ENCODE data around the gene RNLS. TPM values are rescaled to one million over a fixed set of nuclear protein-coding genes. Genes with fewer than 3 reads are reported as not detected.

RNLS gene
- total RNA-seq, 1 experiment from 2014 or later = not detected

- POLR2A ChIA-PET = interaction anchor here (0.8 to 2.8 kb wide), 6 partner anchors 12 to 391 kb away, joined by 3 to 13 read pairs (median 6); no protein-coding TSS in a partner anchor
- no TSS peak for BruUV-seq (replicated peaks)
- Mint-ChIP-seq H3K27me3 (ENCODE audit: insufficient read depth, unreplicated experiment) (no peaks in the 10 kb centered on the region), H3K4me3 (ENCODE audit: unreplicated experiment) (no peak overlapping the region), H3K4me1 (ENCODE audit: insufficient read depth, unreplicated experiment) (peaks cover 13% of the 10 kb centered on the region), H3K36me3 (ENCODE audit: insufficient read depth, unreplicated experiment) (no peaks in the 10 kb centered on the region), H3K27ac (ENCODE audit: low read depth, unreplicated experiment) (no peak overlapping the region), H3K9me3 (ENCODE audit: unreplicated experiment) (no peaks in the 10 kb centered on the region)
- CTCF ChIA-PET = interaction anchor here (0.6 to 1.5 kb wide), 3 partner anchors 8 to 137 kb away, joined by 3 to 7 read pairs (median 3); no protein-coding TSS in a partner anchor
- no peak for DNase-seq (ENCODE audit: unreplicated experiment)
- no peak for TF ChIP-seq CTCF (IDR thresholded peaks at IDR 0.05; ENCODE audit: unreplicated experiment)
- intact Hi-C loops (cut with micrococcal nuclease) = no loop called here
Observed at GRCh38 chr10:88253128-88253527, 330.0 kb downstream of the RNLS start.

GRCh38 chr10:88249450-88249849 is 333.7 kb downstream of the RNLS start:
- no TSS peak for BruUV-seq (replicated peaks)
- peaks cover 7% of the 10 kb centered on the region for H3K4me1 Mint-ChIP-seq (ENCODE audit: insufficient read depth, unreplicated experiment)
- H3K27me3 Mint-ChIP-seq (ENCODE audit: insufficient read depth, unreplicated experiment) = no peaks in the 10 kb centered on the region
- no peak for TF ChIP-seq CTCF (IDR thresholded peaks at IDR 0.05; ENCODE audit: unreplicated experiment)
- ChIA-PET CTCF (interaction anchor here (0.6 kb wide), 1 partner anchor 387 kb away, joined by 3 read pairs; no protein-coding TSS in a partner anchor), POLR2A (no interaction called here)
- H3K36me3 Mint-ChIP-seq (ENCODE audit: insufficient read depth, unreplicated experiment) = no peaks in the 10 kb centered on the region
- intact Hi-C loops (cut with micrococcal nuclease) = no loop called here
- no peaks in the 10 kb centered on the region for H3K9me3 Mint-ChIP-seq (ENCODE audit: unreplicated experiment)
- no peak overlapping the region for H3K4me3 Mint-ChIP-seq (ENCODE audit: unreplicated experiment)
- DNase-seq (ENCODE audit: unreplicated experiment) = no peak
- H3K27ac Mint-ChIP-seq (ENCODE audit: low read depth, unreplicated experiment) = no peak overlapping the region

- H3K9me3 Mint-ChIP-seq (ENCODE audit: unreplicated experiment) = no peaks in the 10 kb centered on the region
- H3K4me1 Mint-ChIP-seq (ENCODE audit: insufficient read depth, unreplicated experiment) = no peaks in the 10 kb centered on the region
- no peaks in the 10 kb centered on the region for H3K36me3 Mint-ChIP-seq (ENCODE audit: insufficient read depth, unreplicated experiment)
- no peaks in the 10 kb centered on the region for H3K27me3 Mint-ChIP-seq (ENCODE audit: insufficient read depth, unreplicated experiment)
- no TSS peak for BruUV-seq (replicated peaks)
- intact Hi-C loops (cut with micrococcal nuclease) = no loop called here
- CTCF ChIA-PET = no interaction called here
- TF ChIP-seq CTCF (IDR thresholded peaks at IDR 0.05; ENCODE audit: unreplicated experiment) = no peak
- no peak overlapping the region for H3K4me3 Mint-ChIP-seq (ENCODE audit: unreplicated experiment)
- DNase-seq (ENCODE audit: unreplicated experiment) = no peak
- POLR2A ChIA-PET = no interaction called here
- no peak overlapping the region for H3K27ac Mint-ChIP-seq (ENCODE audit: low read depth, unreplicated experiment)
Observed at GRCh38 chr10:88246675-88247074, 336.4 kb downstream of the RNLS start.

GRCh38 chr10:88245974-88246511 is 337.1 kb downstream of the RNLS start:
- no peaks in the 10 kb centered on the region for H3K27me3 Mint-ChIP-seq (ENCODE audit: insufficient read depth, unreplicated experiment)
- POLR2A ChIA-PET = no interaction called here
- no TSS peak for BruUV-seq (replicated peaks)
- intact Hi-C loops (cut with micrococcal nuclease) = no loop called here
- TF ChIP-seq CTCF (IDR thresholded peaks at IDR 0.05; ENCODE audit: unreplicated experiment) = no peak
- no peak overlapping the region for H3K4me3 Mint-ChIP-seq (ENCODE audit: unreplicated experiment)
- H3K9me3 Mint-ChIP-seq (ENCODE audit: unreplicated experiment) = no peaks in the 10 kb centered on the region
- H3K27ac Mint-ChIP-seq (ENCODE audit: low read depth, unreplicated experiment) = no peak overlapping the region
- no peaks in the 10 kb centered on the region for H3K36me3 Mint-ChIP-seq (ENCODE audit: insufficient read depth, unreplicated experiment)
- no peak for DNase-seq (ENCODE audit: unreplicated experiment)
- no peaks in the 10 kb centered on the region for H3K4me1 Mint-ChIP-seq (ENCODE audit: insufficient read depth, unreplicated experiment)
- CTCF ChIA-PET = interaction anchor here (1.7 kb wide), 1 partner anchor 8 kb away, joined by 7 read pairs; no protein-coding TSS in a partner anchor
